CD4-positive, alpha-beta T cell (primary cell): ENCODE results near the gene REG1B. TPM values are rescaled to one million over a fixed set of nuclear protein-coding genes. Genes with fewer than 3 reads are reported as not detected.

Experiments used
- ATAC-seq: fragments of 200-7000 bp; cut with Tn5 transposase; one replicate; pipeline ENCODE4 v1.10.0; 2022; ENCODE audit warnings: mild to moderate bottlenecking; ENCODE audit not compliant: poor library complexity
- CTCF ChIA-PET: fragments of 350-600 bp; sonication (Branson Sonifier 250); formaldehyde crosslinking; loops from one replicate; lab custom pipeline; 2021; ENCODE audit warnings: antibody characterized with exemption, inconsistent platforms; lab: Charles Lee
- POLR2A ChIA-PET: fragments of 350-600 bp; sonication (Branson Sonifier 250); formaldehyde crosslinking; loops from one replicate; lab custom pipeline; 2021; ENCODE audit warnings: antibody characterized with exemption, inconsistent platforms; lab: Charles Lee
- DNase-seq, 14 experiments: peaks; one replicate each; pipeline ENCODE4 v3.0.0-alpha.2; 2013 to 2020; ENCODE audit warnings: mixed read lengths in 2 of 14
- H3K27ac ChIP-seq, 2 donors: one replicate each; pipeline versions ENCODE4 v1.5.1 to v1.7.0; 2013; ENCODE audit warnings: low read length in 2 of 2, low read depth in 1 of 2, mild to moderate bottlenecking in 1 of 2
- H3K27me3 ChIP-seq, 2 experiments: 1 replicate in 1 of 2; 2 replicates in 1 of 2; pipeline versions ENCODE4 v1.6.1 to v1.7.0; 2013; ENCODE audit warnings: low read length in 2 of 2, control low read depth in 1 of 2, mild to moderate bottlenecking in 1 of 2, moderate library complexity in 1 of 2; ENCODE audit not compliant: insufficient read depth in 2 of 2, control insufficient read depth in 1 of 2
- H3K36me3 ChIP-seq: one replicate; pipeline ENCODE4 v1.6.1; 2013; ENCODE audit warnings: low read length, control low read depth; ENCODE audit not compliant: insufficient read depth
- H3K4me1 ChIP-seq: one replicate; pipeline ENCODE4 v1.6.1; 2013; ENCODE audit warnings: low read length, control low read depth; ENCODE audit not compliant: insufficient read depth
- H3K4me3 ChIP-seq: one replicate; pipeline ENCODE4 v1.5.1; 2013; ENCODE audit warnings: mild to moderate bottlenecking, low read length, moderate library complexity
- H3K9me3 ChIP-seq, 2 experiments: 1 replicate in 1 of 2; 2 replicates in 1 of 2; pipeline versions ENCODE4 v1.6.1 to v1.7.0; 2013; ENCODE audit warnings: low read length in 2 of 2, mild to moderate bottlenecking in 2 of 2, control low read depth in 1 of 2, moderate library complexity in 1 of 2; ENCODE audit not compliant: control insufficient read depth in 1 of 2, insufficient read depth in 1 of 2
- H3K27ac Mint-ChIP-seq: one replicate; pipeline ENCODE4 v1.8.0; 2020; ENCODE audit warnings: mixed read lengths
- H3K27me3 Mint-ChIP-seq: one replicate; pipeline ENCODE4 v1.8.0; 2021; ENCODE audit warnings: mixed read lengths
- H3K36me3 Mint-ChIP-seq: one replicate; pipeline ENCODE4 v1.8.0; 2021; ENCODE audit warnings: low read depth, mixed read lengths
- H3K4me1 Mint-ChIP-seq: one replicate; pipeline ENCODE4 v1.8.0; 2021; ENCODE audit warnings: low read depth, mixed read lengths
- H3K4me3 Mint-ChIP-seq: one replicate; pipeline ENCODE4 v1.8.0; 2020; ENCODE audit warnings: mild to moderate bottlenecking, mixed read lengths
- H3K9me3 Mint-ChIP-seq: one replicate; pipeline ENCODE4 v1.8.0; 2020; ENCODE audit warnings: mixed read lengths
- intact Hi-C, 2 experiments: fragments of 100-400 bp; cut with DNase I in 1 of 2; cut with micrococcal nuclease in 1 of 2; formaldehyde crosslinking; loops; one replicate each; pipeline versions ENCODE4 v1.15.1 to v1.9.0; 2023 to 2025; cut with DNase I, micrococcal nuclease
- total RNA-seq, 174 experiments: library from RNA in 2 of 174; stranded (reverse) in 2 of 174; gene quantifications; one replicate each; pipeline ENCODE4 v1.2.3 and lab custom pipeline; 2021 to 2026
- TF ChIP-seq, protein P1 (sequence below): fragments of 200-600 bp; IDR thresholded peaks from one replicate; pipeline ENCODE4 v1.8.0; 2022; ENCODE audit warnings: antibody characterized with exemption, mild to moderate bottlenecking

REG1B gene
- total RNA-seq, 2 experiments from 2014 or later: not detected

- Histone ChIP-seq H3K27me3 (no peaks in the 10 kb centered on the region), H3K4me3 (no peak overlapping the region), H3K4me1 (no peaks in the 10 kb centered on the region), H3K27ac (no peak overlapping the region), H3K9me3 (peaks cover 9 to 17% of the 10 kb centered on the region in 2 experiments), H3K36me3 (no peaks in the 10 kb centered on the region)
- no peak overlapping the region for H3K27ac Mint-ChIP-seq
- ChIA-PET POLR2A (no interaction called here), CTCF (no interaction called here)
- H3K4me1 Mint-ChIP-seq: no peaks in the 10 kb centered on the region
- ATAC-seq: no peak
- H3K4me3 Mint-ChIP-seq: no peak overlapping the region
- no peak for DNase-seq
- no peaks in the 10 kb centered on the region for H3K36me3 Mint-ChIP-seq
- H3K27me3 Mint-ChIP-seq: no peaks in the 10 kb centered on the region
- peaks cover 15% of the 10 kb centered on the region for H3K9me3 Mint-ChIP-seq
- TF ChIP-seq, protein P1, sequence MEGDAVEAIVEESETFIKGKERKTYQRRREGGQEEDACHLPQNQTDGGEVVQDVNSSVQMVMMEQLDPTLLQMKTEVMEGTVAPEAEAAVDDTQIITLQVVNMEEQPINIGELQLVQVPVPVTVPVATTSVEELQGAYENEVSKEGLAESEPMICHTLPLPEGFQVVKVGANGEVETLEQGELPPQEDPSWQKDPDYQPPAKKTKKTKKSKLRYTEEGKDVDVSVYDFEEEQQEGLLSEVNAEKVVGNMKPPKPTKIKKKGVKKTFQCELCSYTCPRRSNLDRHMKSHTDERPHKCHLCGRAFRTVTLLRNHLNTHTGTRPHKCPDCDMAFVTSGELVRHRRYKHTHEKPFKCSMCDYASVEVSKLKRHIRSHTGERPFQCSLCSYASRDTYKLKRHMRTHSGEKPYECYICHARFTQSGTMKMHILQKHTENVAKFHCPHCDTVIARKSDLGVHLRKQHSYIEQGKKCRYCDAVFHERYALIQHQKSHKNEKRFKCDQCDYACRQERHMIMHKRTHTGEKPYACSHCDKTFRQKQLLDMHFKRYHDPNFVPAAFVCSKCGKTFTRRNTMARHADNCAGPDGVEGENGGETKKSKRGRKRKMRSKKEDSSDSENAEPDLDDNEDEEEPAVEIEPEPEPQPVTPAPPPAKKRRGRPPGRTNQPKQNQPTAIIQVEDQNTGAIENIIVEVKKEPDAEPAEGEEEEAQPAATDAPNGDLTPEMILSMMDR: no peak
- intact Hi-C loops: no loop called here
Measured at GRCh38 chr2:79100285-79100684, 12.5 kb upstream of the REG1B start.

DNA sequence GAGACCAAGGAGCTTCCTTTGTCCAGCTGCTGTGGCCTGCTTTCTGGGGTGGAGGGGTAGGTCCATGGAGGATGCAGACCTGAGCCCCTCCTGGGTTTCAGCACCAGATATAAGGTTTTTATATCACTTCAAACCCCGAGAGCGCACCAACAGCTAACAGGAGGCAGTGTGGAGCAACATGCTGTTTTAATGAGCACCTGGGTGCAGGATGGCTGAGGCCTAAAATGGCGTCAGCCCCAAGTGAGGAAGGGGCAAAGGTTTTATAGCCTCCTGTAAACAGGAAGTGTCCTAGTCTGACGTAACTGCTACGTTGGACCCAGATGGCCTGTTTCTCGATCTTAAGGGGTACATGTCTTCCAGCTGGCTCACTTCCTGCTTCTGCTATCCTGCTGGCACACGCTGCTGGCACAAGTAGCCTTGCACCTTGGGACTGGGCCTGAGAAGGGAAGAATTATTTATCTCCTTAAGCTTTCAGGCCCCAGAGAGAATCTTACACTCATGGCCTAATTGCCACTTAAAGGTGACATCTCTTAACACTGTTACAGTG is 11.4 kb upstream of the REG1B start:
- POLR2A ChIA-PET: no interaction called here

GRCh38 chr2:79097843-79098242 is 10.1 kb upstream of the REG1B start:
- peaks cover 5% of the 10 kb centered on the region for H3K9me3 Mint-ChIP-seq
- Histone ChIP-seq H3K27me3 (no peaks in the 10 kb centered on the region), H3K9me3 (peaks cover 9 to 17% of the 10 kb centered on the region in 2 experiments), H3K4me1 (no peaks in the 10 kb centered on the region), H3K27ac (no peak overlapping the region), H3K36me3 (no peaks in the 10 kb centered on the region), H3K4me3 (no peak overlapping the region)
- DNase-seq (no peak), ATAC-seq (no peak)
- ChIA-PET POLR2A (no interaction called here), CTCF (no interaction called here)
- no peak overlapping the region for H3K27ac Mint-ChIP-seq
- H3K4me3 Mint-ChIP-seq: no peak overlapping the region
- H3K36me3 Mint-ChIP-seq: no peaks in the 10 kb centered on the region
- TF ChIP-seq, protein P1: no peak
- intact Hi-C loops: no loop called here
- H3K4me1 Mint-ChIP-seq: no peaks in the 10 kb centered on the region
- no peaks in the 10 kb centered on the region for H3K27me3 Mint-ChIP-seq

More for the DNA sequence above, 11.4 kb upstream of the REG1B start:
- DNase-seq (no peak), ATAC-seq (no peak)
- Histone ChIP-seq H3K27me3 (no peaks in the 10 kb centered on the region), H3K27ac (no peak overlapping the region), H3K4me3 (no peak overlapping the region), H3K9me3 (peaks cover 9 to 17% of the 10 kb centered on the region in 2 experiments), H3K4me1 (no peaks in the 10 kb centered on the region), H3K36me3 (no peaks in the 10 kb centered on the region)
- H3K4me1 Mint-ChIP-seq: no peaks in the 10 kb centered on the region
- no peak overlapping the region for H3K27ac Mint-ChIP-seq
- no peaks in the 10 kb centered on the region for H3K36me3 Mint-ChIP-seq
- TF ChIP-seq, protein P1: no peak
- H3K9me3 Mint-ChIP-seq: peaks cover 9% of the 10 kb centered on the region
- CTCF ChIA-PET: no interaction called here
- H3K27me3 Mint-ChIP-seq: no peaks in the 10 kb centered on the region
- no peak overlapping the region for H3K4me3 Mint-ChIP-seq
- intact Hi-C loops: no loop called here
